GM10266 (cell line): Measurements from ENCODE around the gene ZBTB20.

Source experiments
- DNase-seq: peaks from one replicate; pipeline ENCODE4 v3.0.0; 2012; ENCODE audit errors: extremely low spot score
- TF ChIP-seq, protein P1 (sequence below): IDR thresholded peaks from 2 replicates; pipeline ENCODE4 v1.5.1; 2012; ENCODE audit warnings: mild to moderate bottlenecking, low read depth; ENCODE audit not compliant: control insufficient read depth, insufficient read depth; ENCODE audit errors: missing control alignments

Gene ZBTB20

GRCh38 chr3:114355653-114356052 is 791.4 kb downstream of the ZBTB20 start:
- TF ChIP-seq, protein P1, sequence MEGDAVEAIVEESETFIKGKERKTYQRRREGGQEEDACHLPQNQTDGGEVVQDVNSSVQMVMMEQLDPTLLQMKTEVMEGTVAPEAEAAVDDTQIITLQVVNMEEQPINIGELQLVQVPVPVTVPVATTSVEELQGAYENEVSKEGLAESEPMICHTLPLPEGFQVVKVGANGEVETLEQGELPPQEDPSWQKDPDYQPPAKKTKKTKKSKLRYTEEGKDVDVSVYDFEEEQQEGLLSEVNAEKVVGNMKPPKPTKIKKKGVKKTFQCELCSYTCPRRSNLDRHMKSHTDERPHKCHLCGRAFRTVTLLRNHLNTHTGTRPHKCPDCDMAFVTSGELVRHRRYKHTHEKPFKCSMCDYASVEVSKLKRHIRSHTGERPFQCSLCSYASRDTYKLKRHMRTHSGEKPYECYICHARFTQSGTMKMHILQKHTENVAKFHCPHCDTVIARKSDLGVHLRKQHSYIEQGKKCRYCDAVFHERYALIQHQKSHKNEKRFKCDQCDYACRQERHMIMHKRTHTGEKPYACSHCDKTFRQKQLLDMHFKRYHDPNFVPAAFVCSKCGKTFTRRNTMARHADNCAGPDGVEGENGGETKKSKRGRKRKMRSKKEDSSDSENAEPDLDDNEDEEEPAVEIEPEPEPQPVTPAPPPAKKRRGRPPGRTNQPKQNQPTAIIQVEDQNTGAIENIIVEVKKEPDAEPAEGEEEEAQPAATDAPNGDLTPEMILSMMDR, result no peak
- DNase-seq, result no peak

- no peak for DNase-seq
- TF ChIP-seq, protein P1, result no peak
These were observed 795.3 kb downstream of the ZBTB20 start for GRCh38 chr3:114351822-114352145.

DNA sequence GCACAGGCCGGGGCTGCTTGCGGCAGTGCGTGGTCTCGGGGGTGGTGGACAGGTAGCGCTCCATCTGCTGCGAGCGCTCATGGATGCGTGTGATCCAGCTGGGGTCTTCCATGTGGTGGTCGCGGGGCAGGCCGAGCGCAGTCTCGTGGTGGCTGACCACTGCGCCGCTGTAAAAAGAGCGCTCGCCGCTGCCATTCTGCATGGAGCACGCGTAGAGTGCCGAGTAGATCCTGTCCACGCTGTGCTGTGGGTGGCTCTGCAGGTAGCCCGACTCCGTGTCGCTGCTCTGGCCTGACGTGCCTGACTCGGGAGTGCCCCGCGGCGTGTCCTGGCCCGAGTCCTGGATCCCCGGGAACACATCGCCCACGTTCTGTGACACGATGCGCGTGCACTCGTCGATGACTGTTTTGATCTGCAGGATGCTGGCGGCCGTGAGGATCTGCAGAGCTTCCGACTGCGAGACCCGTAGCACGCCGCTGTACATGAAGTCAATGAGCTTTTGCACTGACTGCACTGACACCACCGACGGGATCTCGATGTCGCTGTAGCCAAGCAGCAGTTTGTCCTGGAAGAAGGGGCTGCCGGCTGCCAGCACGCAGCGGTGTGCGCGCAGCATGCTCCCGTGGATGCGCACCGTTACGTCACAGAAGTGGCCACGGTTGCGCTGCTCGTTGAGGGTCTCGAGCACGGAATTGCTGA is 795.8 kb downstream of the ZBTB20 start:
- no peak for DNase-seq
- TF ChIP-seq, protein P1, result no peak

DNA sequence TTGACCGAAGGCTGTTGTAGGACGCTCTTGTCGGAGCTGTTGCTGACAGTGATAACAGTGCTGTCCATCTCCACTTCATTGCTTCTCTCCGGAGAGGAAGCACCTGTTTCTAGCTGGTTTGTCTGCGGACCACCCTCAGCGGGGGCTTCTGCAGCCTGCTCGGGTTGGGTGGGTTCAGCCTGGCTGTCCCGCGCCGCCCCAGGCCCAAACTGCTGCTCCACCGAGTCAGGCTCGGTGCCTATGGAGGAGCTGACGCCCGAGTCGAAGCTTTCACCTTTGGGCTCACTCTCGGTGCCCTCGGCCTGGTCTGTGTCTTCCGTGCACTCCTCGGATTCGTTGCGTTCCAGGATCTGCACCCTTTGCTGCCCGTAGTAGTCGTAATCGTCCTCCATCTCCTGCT is 796.4 kb downstream of the ZBTB20 start:
- TF ChIP-seq, protein P1, result no peak
- DNase-seq, result no peak

DNA sequence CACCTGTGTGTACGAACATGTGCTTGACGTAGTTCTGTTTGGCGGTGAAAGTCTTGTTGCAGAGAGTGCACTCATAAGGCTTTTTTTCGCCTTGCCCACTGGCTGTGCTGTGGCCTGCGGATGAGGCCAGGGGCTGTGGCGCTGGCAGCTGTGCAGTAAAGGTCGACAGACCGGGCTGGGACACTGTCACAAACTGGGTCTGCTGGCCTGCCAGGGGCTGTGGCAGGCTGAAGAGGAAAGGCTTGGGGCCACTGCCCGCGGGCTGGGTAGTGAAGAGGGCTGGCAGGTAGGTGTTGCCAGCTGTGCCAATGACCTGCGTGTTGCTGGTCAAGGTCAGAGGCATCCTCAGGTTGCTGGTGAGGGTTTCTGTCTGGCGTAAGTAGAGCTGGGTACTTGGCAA is 796.8 kb downstream of the ZBTB20 start:
- TF ChIP-seq, protein P1, result no peak
- no peak for DNase-seq

- TF ChIP-seq, protein P1, result no peak
- DNase-seq, result no peak
These were observed 802.6 kb downstream of the ZBTB20 start for GRCh38 chr3:114344492-114344891.

- DNase-seq, result no peak
- TF ChIP-seq, protein P1, result no peak
These were observed 808.3 kb downstream of the ZBTB20 start for GRCh38 chr3:114338651-114339357.
